ENCODE measurements around the gene GIMD1.

- TF ChIP-seq, protein P1, sequence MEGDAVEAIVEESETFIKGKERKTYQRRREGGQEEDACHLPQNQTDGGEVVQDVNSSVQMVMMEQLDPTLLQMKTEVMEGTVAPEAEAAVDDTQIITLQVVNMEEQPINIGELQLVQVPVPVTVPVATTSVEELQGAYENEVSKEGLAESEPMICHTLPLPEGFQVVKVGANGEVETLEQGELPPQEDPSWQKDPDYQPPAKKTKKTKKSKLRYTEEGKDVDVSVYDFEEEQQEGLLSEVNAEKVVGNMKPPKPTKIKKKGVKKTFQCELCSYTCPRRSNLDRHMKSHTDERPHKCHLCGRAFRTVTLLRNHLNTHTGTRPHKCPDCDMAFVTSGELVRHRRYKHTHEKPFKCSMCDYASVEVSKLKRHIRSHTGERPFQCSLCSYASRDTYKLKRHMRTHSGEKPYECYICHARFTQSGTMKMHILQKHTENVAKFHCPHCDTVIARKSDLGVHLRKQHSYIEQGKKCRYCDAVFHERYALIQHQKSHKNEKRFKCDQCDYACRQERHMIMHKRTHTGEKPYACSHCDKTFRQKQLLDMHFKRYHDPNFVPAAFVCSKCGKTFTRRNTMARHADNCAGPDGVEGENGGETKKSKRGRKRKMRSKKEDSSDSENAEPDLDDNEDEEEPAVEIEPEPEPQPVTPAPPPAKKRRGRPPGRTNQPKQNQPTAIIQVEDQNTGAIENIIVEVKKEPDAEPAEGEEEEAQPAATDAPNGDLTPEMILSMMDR (IDR thresholded peaks at IDR 0.05; ENCODE audit: low read depth, low read length, missing input control), result no peak
- TF ChIP-seq SP1 (IDR thresholded peaks at IDR 0.05) (no peak), GABPA (IDR thresholded peaks at IDR 0.05 in 1 of 2, conservative IDR thresholded peaks at IDR 0.05 in 1 of 2) (no peak), RAD21 (IDR thresholded peaks at IDR 0.05) (no peak)
- TF ChIP-seq, protein P2, sequence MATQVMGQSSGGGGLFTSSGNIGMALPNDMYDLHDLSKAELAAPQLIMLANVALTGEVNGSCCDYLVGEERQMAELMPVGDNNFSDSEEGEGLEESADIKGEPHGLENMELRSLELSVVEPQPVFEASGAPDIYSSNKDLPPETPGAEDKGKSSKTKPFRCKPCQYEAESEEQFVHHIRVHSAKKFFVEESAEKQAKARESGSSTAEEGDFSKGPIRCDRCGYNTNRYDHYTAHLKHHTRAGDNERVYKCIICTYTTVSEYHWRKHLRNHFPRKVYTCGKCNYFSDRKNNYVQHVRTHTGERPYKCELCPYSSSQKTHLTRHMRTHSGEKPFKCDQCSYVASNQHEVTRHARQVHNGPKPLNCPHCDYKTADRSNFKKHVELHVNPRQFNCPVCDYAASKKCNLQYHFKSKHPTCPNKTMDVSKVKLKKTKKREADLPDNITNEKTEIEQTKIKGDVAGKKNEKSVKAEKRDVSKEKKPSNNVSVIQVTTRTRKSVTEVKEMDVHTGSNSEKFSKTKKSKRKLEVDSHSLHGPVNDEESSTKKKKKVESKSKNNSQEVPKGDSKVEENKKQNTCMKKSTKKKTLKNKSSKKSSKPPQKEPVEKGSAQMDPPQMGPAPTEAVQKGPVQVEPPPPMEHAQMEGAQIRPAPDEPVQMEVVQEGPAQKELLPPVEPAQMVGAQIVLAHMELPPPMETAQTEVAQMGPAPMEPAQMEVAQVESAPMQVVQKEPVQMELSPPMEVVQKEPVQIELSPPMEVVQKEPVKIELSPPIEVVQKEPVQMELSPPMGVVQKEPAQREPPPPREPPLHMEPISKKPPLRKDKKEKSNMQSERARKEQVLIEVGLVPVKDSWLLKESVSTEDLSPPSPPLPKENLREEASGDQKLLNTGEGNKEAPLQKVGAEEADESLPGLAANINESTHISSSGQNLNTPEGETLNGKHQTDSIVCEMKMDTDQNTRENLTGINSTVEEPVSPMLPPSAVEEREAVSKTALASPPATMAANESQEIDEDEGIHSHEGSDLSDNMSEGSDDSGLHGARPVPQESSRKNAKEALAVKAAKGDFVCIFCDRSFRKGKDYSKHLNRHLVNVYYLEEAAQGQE (IDR thresholded peaks at IDR 0.05), result no peak
Observed at GRCh38 chr4:106384878-106385277, 16.3 kb upstream of the GIMD1 start.
